ENCODE data around the gene AEN. TPM values are rescaled to one million over a fixed set of nuclear protein-coding genes. Genes with fewer than 3 reads are reported as not detected.

The AEN gene
- total and polyA plus RNA-seq, 2 donors (not counting 3 experiments of a cell fraction or from before 2014, with no cell fraction given), result 34.2 to 35.6 TPM

GRCh38 chr15:88625943-88626741 is 5.0 kb downstream of the AEN start:
- Histone ChIP-seq H4K20me1 (replicated peaks; ENCODE audit: control insufficient read depth, extremely low read depth, insufficient read depth, low read length) (no peaks in the 10 kb centered on the region), H3K27me3 (ENCODE audit: control insufficient read depth in 2 of 2, insufficient read depth in 2 of 2, low read length in 2 of 2) (no peaks in the 10 kb centered on the region), H3K9me1 (replicated peaks; ENCODE audit: control insufficient read depth, extremely low read depth, insufficient read depth, low read length) (no peaks in the 10 kb centered on the region), H3K4me2 (ENCODE audit: insufficient read depth, low read length) (no peak overlapping the region), H3K9ac (replicated peaks; ENCODE audit: extremely low read depth, insufficient read depth, low read length) (no peak overlapping the region), H3K4me1 (ENCODE audit: control insufficient read depth, extremely low read depth, insufficient read depth, low read length) (peaks cover 48% of the 10 kb centered on the region), H3K4me3 (replicated peaks in 1 of 3; ENCODE audit: insufficient read depth in 1 of 3, low read depth in 1 of 3, low read length in 3 of 3) (no peak overlapping the region), H3K9me3 (replicated peaks; ENCODE audit: control insufficient read depth, insufficient read depth, low read length) (no peaks in the 10 kb centered on the region), H2AFZ (ENCODE audit: low read depth, low read length) (no peak overlapping the region), H3K36me3 (ENCODE audit: control insufficient read depth in 2 of 2, extremely low read depth in 1 of 2, insufficient read depth in 2 of 2, low read length in 2 of 2) (peaks cover 10 to 24% of the 10 kb centered on the region in 2 experiments), H3K27ac (ENCODE audit: insufficient read depth, low read depth, low read length) (no peak overlapping the region), H3K79me2 (ENCODE audit: control insufficient read depth, insufficient read depth, low read length) (peaks cover 95% of the 10 kb centered on the region)
- POLR2A ChIA-PET, result no interaction called here
- intact Hi-C loops (cut with micrococcal nuclease) (loop anchor here (10.0 kb wide), 2 partner anchors 549 to 709 kb away; partner anchors contain the start of gene POLG), dilution Hi-C loops (cut with MboI; ENCODE audit: extremely low pct_ligation_motif_present, low sequenced_read_pairs) (no loop called here)
- CTCF ChIA-PET, result interaction anchor here (2.7 kb wide), 1 partner anchor 32 kb away, joined by 46 read pairs; no protein-coding TSS in a partner anchor
- no peak for DNase-seq (ENCODE audit: low read depth, low spot score)
- no TSS peak for BruUV-seq (replicated peaks)
- no peak for FAIRE-seq
- TF ChIP-seq JUN (IDR thresholded peaks at IDR 0.05; ENCODE audit: borderline replicate concordance, insufficient read depth, insufficient read length, low read depth), result no peak
- no peak for TF ChIP-seq CTCF (IDR thresholded peaks at IDR 0.05; ENCODE audit: extremely low read depth in 1 of 2, insufficient read depth in 1 of 2, low read depth in 1 of 2, low read length in 2 of 2)
- no peak for TF ChIP-seq POLR2A (IDR thresholded peaks at IDR 0.05; ENCODE audit: low read depth, low read length)
- TF ChIP-seq POLR2AphosphoS5 (IDR thresholded peaks at IDR 0.05; ENCODE audit: insufficient read depth, low read depth, low read length), result no peak
- no peak for TF ChIP-seq MAX (IDR thresholded peaks at IDR 0.05; ENCODE audit: insufficient read depth, insufficient read length)
- no peak for TF ChIP-seq EZH2 (IDR thresholded peaks at IDR 0.05; ENCODE audit: borderline replicate concordance, low read depth, low read length, severe bottlenecking)
- no peak for TF ChIP-seq FOS (IDR thresholded peaks at IDR 0.05; ENCODE audit: borderline replicate concordance, insufficient read depth, low read length)
- no peak for TF ChIP-seq MYC (IDR thresholded peaks at IDR 0.05; ENCODE audit: low read depth, low read length)
- TF ChIP-seq GATA2 (IDR thresholded peaks at IDR 0.05; ENCODE audit: insufficient read depth, insufficient read length, low read depth, low read length), result no peak
